Subcutaneous adipose tissue (tissue), 4 donors: ENCODE results near the gene GLRX5. TPM values are rescaled to one million over a fixed set of nuclear protein-coding genes. Genes with fewer than 3 reads are reported as not detected.

ENCODE experiments used
- CTCF ChIP-seq: fragments of 450-650 bp; IDR thresholded peaks from one replicate; pipeline ENCODE4 v1.5.1; 2016; ENCODE audit warnings: low read depth, mild to moderate bottlenecking, control low read depth, antibody characterized with exemption, moderate library complexity
- total RNA-seq, 4 donors: library from RNA; depleted of rRNA; stranded (reverse); fragments of >200 nt; gene quantifications; one replicate each; pipeline ENCODE4 v1.1.0, GENCODE V29; 2016

Gene GLRX5
- total RNA-seq, 4 donors from 2014 or later = 17.7 to 48.8 (median 20.5) TPM

GRCh38 chr14:95495538-95496025, 39.3 kb upstream of the GLRX5 start:
- no peak for TF ChIP-seq CTCF

- no peak for TF ChIP-seq CTCF
Measured at GRCh38 chr14:95496111-95496681, 38.7 kb upstream of the GLRX5 start.

- no peak for TF ChIP-seq CTCF
Measured at GRCh38 chr14:95496690-95497259, 38.1 kb upstream of the GLRX5 start.

GRCh38 chr14:95497561-95498011, 37.3 kb upstream of the GLRX5 start:
- TF ChIP-seq CTCF = no peak

- no peak for TF ChIP-seq CTCF
Measured at GRCh38 chr14:95498622-95499353, 36.1 kb upstream of the GLRX5 start.

GRCh38 chr14:95499354-95499750, 35.5 kb upstream of the GLRX5 start:
- TF ChIP-seq CTCF = no peak

- TF ChIP-seq CTCF = no peak
Measured at GRCh38 chr14:95500201-95500681, 34.6 kb upstream of the GLRX5 start.
